Measurements from ENCODE around the gene PLCH1. TPM values are rescaled to one million over a fixed set of nuclear protein-coding genes. Genes with fewer than 3 reads are reported as not detected.

The PLCH1 gene
- total RNA-seq, 1 donor from 2014 or later = 3.1 TPM

- TF ChIP-seq CTCF (conservative IDR thresholded peaks at IDR 0.05; ENCODE audit: low read depth, low read length) = no peak
- H3K4me3 ChIP-seq (ENCODE audit: low read depth, low read length) = no peak overlapping the region
Observed at GRCh38 chr3:155448531-155448930, 296.3 kb downstream of the PLCH1 start.

DNA sequence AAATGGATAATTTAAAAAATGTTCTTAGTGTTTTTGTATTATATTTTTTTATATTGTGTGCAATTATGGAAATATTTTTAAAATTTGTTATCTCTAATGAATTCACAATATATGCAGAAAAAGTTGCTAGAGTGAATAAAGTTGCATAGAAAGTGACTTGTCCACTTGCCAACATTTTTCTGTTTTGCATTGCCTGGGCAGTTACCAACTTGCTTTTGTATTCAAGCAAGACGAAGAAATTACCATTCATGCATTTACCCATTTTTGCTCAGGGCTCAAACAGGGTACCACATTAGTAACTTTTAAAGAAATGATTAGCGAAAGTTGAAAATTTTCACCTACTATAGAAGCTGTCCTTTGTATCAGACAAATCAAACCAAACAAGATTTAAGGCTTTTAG lies 298.5 kb downstream of the PLCH1 start:
- no peak for DNase-seq (ENCODE audit: low read depth)
- TF ChIP-seq CTCF (conservative IDR thresholded peaks at IDR 0.05; ENCODE audit: low read depth, low read length) = no peak

More at GRCh38 chr3:155448531-155448930, 296.3 kb downstream of the PLCH1 start:
- no peak for DNase-seq (ENCODE audit: low read depth)

GRCh38 chr3:155444771-155445170 lies 300.1 kb downstream of the PLCH1 start:
- DNase-seq (ENCODE audit: low read depth) = no peak
- no peak overlapping the region for H3K4me3 ChIP-seq (ENCODE audit: low read depth, low read length)
- no peak for TF ChIP-seq CTCF (conservative IDR thresholded peaks at IDR 0.05; ENCODE audit: low read depth, low read length)

More for the DNA sequence above, 298.5 kb downstream of the PLCH1 start:
- H3K4me3 ChIP-seq (ENCODE audit: low read depth, low read length) = no peak overlapping the region

DNA sequence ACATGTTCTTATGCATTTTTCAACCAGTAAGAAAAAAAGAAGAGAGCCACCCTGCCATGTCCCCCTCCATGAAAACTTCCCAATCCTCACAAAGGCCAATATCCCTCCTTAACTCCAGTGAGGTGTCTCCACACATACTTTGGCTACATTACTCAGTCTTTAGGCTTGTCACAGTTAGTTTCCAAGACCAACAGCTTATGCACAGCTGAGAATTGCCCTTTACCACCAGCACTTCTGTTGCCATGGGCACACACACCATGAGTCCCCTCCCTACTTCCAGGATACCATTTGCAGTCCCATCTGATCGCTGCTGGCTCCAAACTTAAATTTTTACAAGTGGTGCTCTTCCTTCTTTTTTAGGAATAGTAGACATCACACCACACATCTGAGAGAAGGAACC lies 301.1 kb downstream of the PLCH1 start:
- TF ChIP-seq CTCF (conservative IDR thresholded peaks at IDR 0.05; ENCODE audit: low read depth, low read length) = no peak
- no peak for DNase-seq (ENCODE audit: low read depth)
- no peak overlapping the region for H3K4me3 ChIP-seq (ENCODE audit: low read depth, low read length)

DNA sequence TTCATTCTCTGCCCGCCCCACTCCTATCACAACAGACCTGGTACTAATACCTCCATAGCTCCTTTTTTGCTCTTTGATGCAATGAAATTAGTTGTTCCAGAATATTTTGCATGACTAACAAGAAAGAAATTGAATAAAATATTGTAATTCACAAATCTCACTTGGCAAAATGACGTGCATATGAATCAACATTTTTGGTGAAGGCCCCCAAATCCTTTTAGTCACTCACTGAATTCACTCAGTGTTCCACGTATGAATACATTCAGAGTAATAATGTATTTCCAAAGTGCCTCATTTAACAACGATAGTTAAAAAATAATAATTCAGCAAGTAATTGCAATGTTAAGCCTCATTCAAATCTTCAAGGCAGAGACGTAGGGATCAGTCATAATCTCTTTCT lies 302.8 kb downstream of the PLCH1 start:
- no peak for DNase-seq (ENCODE audit: low read depth)
- TF ChIP-seq CTCF (conservative IDR thresholded peaks at IDR 0.05; ENCODE audit: low read depth, low read length) = no peak
- no peak overlapping the region for H3K4me3 ChIP-seq (ENCODE audit: low read depth, low read length)

GRCh38 chr3:155441506-155441905 lies 303.4 kb downstream of the PLCH1 start:
- peak; percentile 47 for DNase-seq (ENCODE audit: low read depth)
- H3K4me3 ChIP-seq (ENCODE audit: low read depth, low read length) = no peak overlapping the region
- TF ChIP-seq CTCF (conservative IDR thresholded peaks at IDR 0.05; ENCODE audit: low read depth, low read length) = no peak

DNA sequence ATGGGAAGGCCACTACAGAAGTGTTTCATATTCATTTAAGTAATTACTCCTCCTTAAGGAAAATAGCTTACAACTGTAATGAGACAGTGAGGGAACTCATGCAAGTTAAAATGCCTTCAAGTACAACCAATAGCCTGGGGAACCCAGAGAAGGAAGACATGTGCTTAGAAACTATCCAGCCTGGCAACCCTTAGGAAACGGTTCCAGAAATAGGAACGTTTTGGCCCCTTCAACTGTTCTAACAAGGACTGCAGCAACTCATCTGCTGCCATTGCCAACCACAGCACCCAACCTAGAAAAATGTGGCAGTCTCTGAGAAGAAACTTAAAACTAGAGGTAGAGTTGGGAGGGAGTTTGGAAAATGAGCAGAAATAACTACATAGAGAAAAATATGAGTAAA lies 303.8 kb downstream of the PLCH1 start:
- TF ChIP-seq CTCF (conservative IDR thresholded peaks at IDR 0.05; ENCODE audit: low read depth, low read length) = no peak
- H3K4me3 ChIP-seq (ENCODE audit: low read depth, low read length) = no peak overlapping the region
- DNase-seq (ENCODE audit: low read depth) = no peak
